Aorta (tissue), 5 donors: ENCODE results near the gene FBXO3. TPM values are rescaled to one million over a fixed set of nuclear protein-coding genes. Genes with fewer than 3 reads are reported as not detected.

Experiments used
- ATAC-seq: fragments of 200-7000 bp; cut with Tn5 transposase; one replicate; pipeline ENCODE4 v1.9.1; 2022; ENCODE audit warnings: moderate library complexity; ENCODE audit not compliant: low FRiP score
- DNase-seq, 2 donors: peaks; one replicate each; pipeline ENCODE4 v3.0.0-alpha.2; 2020
- H3K27ac ChIP-seq, 2 donors: one replicate each; pipeline ENCODE4 v1.5.1; 2013; ENCODE audit warnings: low read length in 2 of 2, mild to moderate bottlenecking in 2 of 2, moderate library complexity in 2 of 2, control low read depth in 1 of 2, inconsistent platforms in 1 of 2, low read depth in 1 of 2
- H3K27me3 ChIP-seq, 2 donors: one replicate each; pipeline ENCODE4 v1.6.1; 2013; ENCODE audit warnings: control low read depth in 1 of 2, low read length in 1 of 2, mild to moderate bottlenecking in 1 of 2, moderate library complexity in 1 of 2; ENCODE audit not compliant: insufficient read depth in 2 of 2, control insufficient read depth in 1 of 2
- H3K36me3 ChIP-seq, 2 donors: one replicate each; pipeline ENCODE4 v1.6.1; 2013; ENCODE audit warnings: control low read depth in 1 of 2, low read length in 1 of 2, mild to moderate bottlenecking in 1 of 2; ENCODE audit not compliant: insufficient read depth in 2 of 2, control insufficient read depth in 1 of 2
- H3K4me1 ChIP-seq, 2 donors: one replicate each; pipeline ENCODE4 v1.6.1; 2013; ENCODE audit warnings: low read length in 2 of 2, control low read depth in 1 of 2, mild to moderate bottlenecking in 1 of 2, moderate library complexity in 1 of 2; ENCODE audit not compliant: insufficient read depth in 2 of 2, control insufficient read depth in 1 of 2
- H3K4me3 ChIP-seq, 2 donors: one replicate each; pipeline ENCODE4 v1.5.1; 2013; ENCODE audit warnings: low read length in 2 of 2, control low read depth in 1 of 2, mild to moderate bottlenecking in 1 of 2
- H3K9me3 ChIP-seq: one replicate; pipeline ENCODE4 v1.6.1; 2013; ENCODE audit warnings: mild to moderate bottlenecking, low read length; ENCODE audit not compliant: control insufficient read depth
- WGBS, 2 donors: extraction: QIAGEN DNeasy Blood & Tissue Kit; methylation state at CpG; one replicate each; pipeline ENCODE4 v1.1.7; 2013; 5-methylcytosine and 5-hydroxymethylcytosine counted together
- intact Hi-C, 2 donors: fragments of 100-400 bp; cut with DNase I; formaldehyde crosslinking; loops; one replicate each; pipeline versions ENCODE4 v1.14.2 to v1.15.0; 2022
- polyA plus RNA-seq, 2 donors: library from polyadenylated mRNA; stranded (reverse); fragments of 200-250 nt; gene quantifications; one replicate each; pipeline ENCODE4 v1.2.3, GENCODE V29; 2013
- total RNA-seq, 2 donors: library from RNA; stranded (reverse); fragmentation: NEBNext Ultra II Directional; extraction: Animal tissue kit (Norgen Biotek cat#: 25700); gene quantifications; one replicate each; pipeline ENCODE4 v1.2.1, GENCODE V29; 2021
- donor health status: healthy with polysubstance abuse.
- donor health status: Bipolar disorder and iron deficiency.
- donor health status: DM: no; HTN: no; CAD: no.
- donor health status: DM: no; HTN: no; CAD: no.
- donor health status: DM: yes; HTN: yes; CAD: no.

The FBXO3 gene
- total and polyA plus RNA-seq, 4 donors = 17.8 to 35.8 (median 30.9) TPM

DNA sequence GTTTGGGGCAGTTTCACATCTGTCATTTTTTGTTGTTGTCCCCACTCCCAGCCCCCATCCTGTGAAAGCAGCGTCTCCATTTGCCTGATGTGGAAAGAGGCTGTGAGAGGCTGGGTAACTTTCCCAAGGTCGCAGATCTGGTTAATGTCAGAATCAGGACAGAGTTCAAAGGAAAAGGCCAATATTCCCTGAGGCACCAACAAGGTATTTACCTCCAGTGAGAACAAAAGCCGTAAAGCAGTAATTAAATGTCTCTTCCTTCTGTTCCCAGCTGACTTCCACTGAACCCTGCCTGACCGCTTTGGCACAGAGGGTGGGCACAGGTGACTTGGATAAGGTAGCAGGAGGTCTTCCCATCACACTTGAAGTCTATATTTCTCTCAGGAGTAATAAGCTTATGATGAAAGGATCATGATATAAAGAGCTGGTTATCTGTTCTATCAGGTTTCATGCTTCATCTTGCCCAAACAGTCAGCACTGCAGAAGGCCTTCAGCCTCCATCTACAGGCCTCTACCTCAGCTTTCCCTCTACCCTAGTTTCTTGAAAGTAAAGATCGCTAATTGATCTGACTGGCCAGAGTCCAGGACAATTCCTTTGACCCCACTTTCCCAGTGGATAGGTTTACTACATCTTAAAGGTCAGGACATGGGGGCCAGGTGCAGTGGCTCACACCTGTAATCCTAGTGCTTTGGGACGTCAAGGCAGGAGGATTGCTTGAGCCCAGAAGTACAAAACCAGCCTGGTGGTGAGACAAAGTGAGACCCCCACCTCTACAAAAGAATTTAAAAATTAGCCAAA lies 83.1 kb downstream of the FBXO3 start:
- intact Hi-C loops = loop anchor here (5.0 to 10.0 kb wide), 3 partner anchors 434 to 529 kb away; partner anchors contain the start of genes HIPK3 (in 2 of the 2) and CSTF3 (in 1 of the 2)
- H3K27ac ChIP-seq = peak overlapping the region in 1 of 2 donors; percentile 89

More for the DNA sequence above, 83.1 kb downstream of the FBXO3 start:
- no peak for DNase-seq
- Histone ChIP-seq H3K4me1 (peaks cover 0 to 3% of the 10 kb centered on the region in 2 donors), H3K4me3 (no peak overlapping the region), H3K36me3 (no peaks in the 10 kb centered on the region), H3K27me3 (no peaks in the 10 kb centered on the region), H3K9me3 (no peaks in the 10 kb centered on the region)
- WGBS, 2 donors = 87 to 92% methylated on average over 6 of the region's 6 CpGs
- no peak for ATAC-seq

Other genes starting within 250 kb of the FBXO3 start
- under 1 TPM in 1 of 2 donors, not detected in 1; 0.97 TPM for gene C11orf91, start 73.7 kb downstream of the FBXO3 start, total RNA-seq
- not detected for gene C11orf91, start 73.7 kb downstream of the FBXO3 start, polyA plus RNA-seq
- 100 to 1,000 TPM; 665 to 881 TPM for gene CD59, start 38.1 kb downstream of the FBXO3 start, total RNA-seq
- 100 to 1,000 TPM; 213 to 543 TPM for gene CD59, start 38.1 kb downstream of the FBXO3 start, polyA plus RNA-seq
- gene LMO2, start 117.6 kb upstream of the FBXO3 start, total RNA-seq = 10 to 100 TPM; 25.5 to 51.7 TPM
- gene LMO2, start 117.6 kb upstream of the FBXO3 start, polyA plus RNA-seq = 10 to 100 TPM; 50.8 to 72.4 TPM